ENCODE data around the gene TMCO5A. TPM values are rescaled to one million over a fixed set of nuclear protein-coding genes. Genes with fewer than 3 reads are reported as not detected.

The TMCO5A gene
- polyA plus RNA-seq, 12 donors = not detected

GRCh38 chr15:37967788-37968187, 33.3 kb downstream of the TMCO5A start:
- no peak for DNase-seq

- no peak for DNase-seq
These were observed 39.4 kb downstream of the TMCO5A start for GRCh38 chr15:37973856-37974255.

DNA sequence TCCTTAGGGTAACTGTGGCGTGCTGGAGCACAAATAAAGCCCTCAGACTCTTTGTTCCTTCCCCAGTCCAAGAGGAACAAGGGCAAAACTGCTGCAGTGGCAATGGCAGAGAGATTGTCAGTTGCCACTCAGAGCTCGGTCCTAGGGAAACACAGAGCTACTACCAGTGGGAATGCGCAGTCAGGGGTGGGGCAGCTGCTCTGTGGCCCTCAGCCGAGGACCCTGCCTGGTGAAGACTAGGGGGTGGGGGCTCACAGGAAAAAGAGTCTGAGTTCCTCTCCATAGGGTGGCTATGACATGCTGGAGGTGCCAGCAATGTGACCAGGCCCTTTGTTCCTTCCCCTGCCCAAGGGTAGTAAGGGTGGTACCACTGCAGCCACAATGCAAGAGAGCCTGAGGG, 43.8 kb downstream of the TMCO5A start:
- no peak for DNase-seq

DNA sequence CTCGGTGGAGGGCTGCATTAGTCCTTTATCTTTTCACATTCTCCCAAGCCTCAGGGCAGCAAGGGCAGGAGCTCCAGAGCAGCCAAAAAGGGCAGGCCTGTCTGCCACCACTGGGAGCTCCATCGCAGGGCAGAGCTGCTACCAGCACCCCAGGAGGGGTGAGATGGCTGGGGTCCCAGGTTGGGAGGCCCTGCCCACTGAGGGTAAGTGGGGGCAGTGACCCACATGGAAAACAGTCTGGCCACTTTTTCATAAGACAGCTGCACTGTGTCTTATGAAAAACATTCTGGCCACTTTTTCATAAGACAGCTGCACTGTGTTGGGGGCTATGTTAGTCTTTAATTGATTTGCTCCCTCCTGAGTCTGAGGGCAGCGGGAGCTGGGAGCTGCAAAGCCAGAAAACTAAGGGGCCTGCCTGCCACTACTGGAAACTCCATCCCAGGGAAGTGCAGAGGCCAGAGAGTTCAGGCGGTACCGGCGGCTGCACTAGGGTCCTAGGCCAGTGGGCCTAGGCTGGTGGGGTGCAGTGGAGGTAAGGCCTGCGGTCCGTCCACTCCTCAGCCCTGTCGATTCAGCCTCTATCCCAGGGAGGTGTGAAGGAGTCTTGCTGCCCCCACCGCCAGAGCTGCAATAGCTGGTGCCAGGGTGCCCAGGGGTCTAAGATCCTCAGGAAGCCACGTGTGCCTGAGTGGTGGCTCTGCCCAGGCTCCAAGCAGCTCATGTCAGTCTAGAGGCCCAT, 45.4 kb downstream of the TMCO5A start:
- peak; percentile 13 for DNase-seq

DNA sequence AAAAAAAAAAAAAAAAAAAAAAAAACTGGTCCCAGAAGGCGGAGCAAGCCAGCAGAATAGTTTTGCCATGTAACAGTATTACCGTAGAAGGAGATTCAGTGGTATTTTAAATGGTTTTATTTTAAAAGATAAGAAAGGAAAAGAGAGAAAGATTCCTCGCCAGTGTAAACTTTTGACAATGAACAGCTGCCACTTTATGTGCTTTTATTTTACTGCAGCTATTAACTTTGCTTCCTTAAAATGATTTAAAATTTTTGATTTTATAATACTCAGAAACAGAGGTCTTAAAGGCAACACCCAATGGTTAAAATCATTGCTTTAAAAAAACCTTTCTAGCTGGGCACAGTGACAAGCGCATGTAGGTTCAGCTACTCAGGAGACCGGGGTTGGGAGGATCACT, 46.8 kb downstream of the TMCO5A start:
- no peak for DNase-seq

- DNase-seq = no peak
These were observed 47.3 kb downstream of the TMCO5A start for GRCh38 chr15:37981775-37982174.

- no peak for DNase-seq
These were observed 49.9 kb downstream of the TMCO5A start for GRCh38 chr15:37984368-37984767.

DNA sequence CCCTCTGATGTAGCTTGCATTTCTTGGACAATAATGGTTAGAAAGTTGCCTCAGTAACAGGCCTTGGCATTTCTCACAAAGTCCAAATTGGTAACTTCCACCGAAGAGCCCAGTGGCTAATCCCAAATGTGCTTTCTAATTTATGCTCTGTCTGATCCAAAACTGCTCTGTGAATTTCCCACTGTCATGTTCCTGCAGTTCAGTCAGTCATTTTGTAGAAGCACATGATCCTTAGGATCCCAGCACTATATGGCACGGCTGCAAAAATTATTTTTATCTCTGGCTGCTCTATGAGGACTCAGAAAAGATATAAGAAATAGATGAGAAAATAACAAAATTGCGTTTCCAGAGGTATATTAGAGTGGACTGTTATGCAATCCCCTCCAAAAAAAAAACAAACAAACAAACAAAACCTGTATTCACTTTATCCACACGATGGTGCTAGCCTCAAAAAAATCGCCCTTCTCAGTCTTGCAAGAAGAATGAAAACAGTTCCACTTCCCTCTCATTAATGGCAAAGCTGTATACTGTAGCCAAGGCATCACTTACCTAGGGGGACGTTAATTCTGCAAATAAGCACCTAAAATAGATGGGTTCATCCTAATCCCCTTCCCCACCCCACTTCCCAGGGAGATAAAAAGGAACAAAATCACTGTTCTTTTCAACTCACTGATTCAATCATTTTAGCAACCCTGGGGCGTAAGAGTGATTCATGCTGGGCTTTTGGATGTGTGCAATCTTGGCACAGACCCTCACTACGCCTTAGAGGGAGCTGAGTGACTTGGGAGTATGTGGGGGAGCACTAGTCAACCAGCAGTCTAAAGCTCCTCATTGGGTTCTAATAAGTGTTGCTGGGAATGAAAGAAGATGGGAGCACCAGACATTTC, 61.3 kb downstream of the TMCO5A start:
- DNase-seq = peak; percentile 70
